HG03354 (cell line): ENCODE measurements around the gene HDAC4.

Experiments
- ATAC-seq: cut with Tn5 transposase; IDR thresholded peaks from one replicate; pipeline ENCODE4 v1.9.1; 2021; ENCODE audit warnings: mild to moderate bottlenecking; ENCODE audit not compliant: unreplicated experiment, poor library complexity, severe bottlenecking

The HDAC4 gene

DNA sequence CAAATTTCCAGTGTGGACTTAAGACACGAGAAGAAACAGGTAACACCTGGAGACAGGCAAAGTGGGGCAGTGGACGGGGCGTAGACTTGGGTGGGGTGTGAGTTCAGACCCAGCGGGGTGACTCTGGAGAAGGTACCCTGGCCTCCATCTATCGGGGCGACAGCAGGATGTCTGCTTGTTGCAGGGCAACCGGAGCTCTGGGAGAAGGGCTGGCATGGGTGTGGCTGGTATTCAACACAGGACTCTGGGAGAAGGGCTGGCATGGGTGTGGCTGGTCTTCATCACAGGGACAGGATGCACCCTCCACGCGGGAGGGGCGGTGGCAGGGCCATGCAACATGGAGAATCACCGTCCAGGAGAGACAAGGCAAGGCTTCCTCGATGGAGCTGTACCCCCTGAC is 198.5 kb downstream of the HDAC4 start:
- no peak for ATAC-seq

DNA sequence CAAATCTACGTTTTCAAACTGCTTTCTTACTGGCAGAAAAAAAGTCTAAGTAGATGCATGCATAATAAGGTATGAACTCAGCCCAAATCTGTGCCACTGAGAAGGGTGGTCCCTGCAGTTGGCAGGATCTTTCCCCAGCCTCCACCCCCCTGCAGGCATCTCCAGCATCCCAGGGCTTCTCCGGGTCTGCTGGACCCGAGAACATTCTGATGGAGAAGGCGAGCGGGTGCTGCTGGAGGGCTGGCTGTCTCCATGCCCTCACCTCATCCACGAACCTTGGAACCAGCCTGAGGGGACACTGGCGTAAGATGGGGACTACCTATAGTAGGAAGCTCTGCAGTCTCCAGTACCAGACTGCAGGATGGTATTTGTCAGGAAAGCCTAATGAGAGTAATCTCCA is 198.9 kb downstream of the HDAC4 start:
- ATAC-seq: no peak

DNA sequence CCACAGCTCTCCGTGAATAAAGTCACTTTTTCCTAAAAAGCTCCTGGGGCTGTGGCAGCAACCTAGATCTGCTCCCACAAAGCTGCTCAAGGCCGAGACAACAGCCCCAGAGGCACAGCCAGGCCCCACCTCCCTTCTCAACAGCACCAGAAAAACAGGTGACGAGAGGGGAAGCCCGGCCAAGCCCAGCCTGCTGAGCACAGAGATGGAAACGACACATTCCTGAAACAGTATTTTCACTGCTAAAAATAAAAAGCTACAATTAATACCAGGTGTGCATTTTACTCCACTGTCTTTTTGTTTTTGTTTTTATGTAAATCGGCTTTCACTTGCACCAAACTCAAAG is 199.3 kb downstream of the HDAC4 start:
- ATAC-seq: no peak

DNA sequence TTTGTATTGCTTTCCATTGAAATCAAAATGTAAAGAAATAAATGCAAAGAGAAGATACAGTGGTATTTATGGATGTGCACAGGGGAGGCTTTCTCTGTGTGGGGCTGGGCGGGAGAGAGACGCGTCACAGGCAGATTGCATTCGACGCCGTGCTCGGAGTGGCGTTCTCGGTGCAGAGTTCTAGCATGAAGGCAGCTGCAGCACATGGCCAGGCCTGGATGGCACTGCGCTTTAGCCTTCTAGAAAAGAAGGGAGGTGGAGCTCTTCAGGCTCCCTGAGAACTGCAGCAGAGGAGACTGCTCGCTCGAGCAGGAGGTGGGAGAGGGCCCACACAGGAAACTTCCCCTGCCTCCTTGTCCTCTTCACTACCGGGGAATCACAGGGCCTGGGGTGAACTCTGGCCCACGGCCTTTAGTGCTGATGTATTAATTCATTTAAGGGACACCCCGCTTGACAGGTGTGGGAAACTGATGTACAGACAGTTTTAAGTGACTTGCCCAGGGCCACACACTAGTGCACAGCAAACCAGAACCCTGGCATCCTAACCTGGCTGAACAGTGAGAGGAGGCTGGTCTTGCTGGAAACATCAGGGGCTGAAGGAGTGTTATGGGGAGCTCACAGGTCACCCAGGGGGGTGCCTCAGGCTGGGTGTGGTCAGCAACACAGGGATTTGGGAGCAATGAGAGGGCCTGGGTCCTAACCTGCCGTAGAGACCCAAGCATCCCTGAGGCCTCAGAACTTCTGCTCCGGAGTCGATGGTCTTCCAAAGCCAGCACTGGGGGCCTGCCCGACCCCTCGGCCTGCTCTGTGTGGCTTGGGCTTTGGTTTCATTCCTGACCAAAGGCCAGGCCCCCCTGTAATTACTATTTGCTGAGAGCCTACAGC is 199.9 kb downstream of the HDAC4 start:
- ATAC-seq: no peak

DNA sequence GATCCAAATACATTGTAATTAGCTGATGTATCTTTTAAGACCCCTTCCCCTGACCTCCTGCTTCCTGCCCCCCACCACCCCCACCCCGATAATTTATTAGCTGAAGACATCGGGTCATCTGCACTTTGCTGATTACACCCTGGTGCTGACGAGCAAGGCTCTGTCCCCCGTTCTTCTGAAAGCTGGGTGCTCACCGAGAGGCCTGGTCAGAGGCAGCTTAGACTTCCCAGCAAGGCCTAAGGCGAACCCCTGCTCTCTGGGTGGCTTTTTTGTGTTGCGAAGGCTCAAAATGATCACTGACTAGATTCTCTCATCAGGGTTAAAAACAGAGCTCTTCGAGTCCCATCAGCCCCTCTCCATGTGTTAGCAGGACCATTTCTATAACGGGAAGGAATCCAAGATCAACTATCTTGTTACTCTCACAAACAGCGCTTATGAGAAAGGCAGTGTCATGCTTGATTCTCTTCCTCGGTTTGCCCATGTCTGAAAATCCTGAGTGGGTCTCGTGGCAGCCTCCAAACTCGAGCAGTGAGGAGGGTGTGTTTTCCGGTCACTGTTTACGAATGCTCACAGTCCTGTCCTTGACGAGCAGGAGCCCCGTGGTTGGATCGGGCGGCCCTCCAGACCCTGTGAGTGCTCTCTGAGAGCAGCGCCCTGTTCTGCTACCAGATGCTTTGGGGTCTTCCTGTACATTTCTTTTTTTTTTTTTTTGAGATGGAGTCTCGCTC is 201.6 kb downstream of the HDAC4 start:
- no peak for ATAC-seq

DNA sequence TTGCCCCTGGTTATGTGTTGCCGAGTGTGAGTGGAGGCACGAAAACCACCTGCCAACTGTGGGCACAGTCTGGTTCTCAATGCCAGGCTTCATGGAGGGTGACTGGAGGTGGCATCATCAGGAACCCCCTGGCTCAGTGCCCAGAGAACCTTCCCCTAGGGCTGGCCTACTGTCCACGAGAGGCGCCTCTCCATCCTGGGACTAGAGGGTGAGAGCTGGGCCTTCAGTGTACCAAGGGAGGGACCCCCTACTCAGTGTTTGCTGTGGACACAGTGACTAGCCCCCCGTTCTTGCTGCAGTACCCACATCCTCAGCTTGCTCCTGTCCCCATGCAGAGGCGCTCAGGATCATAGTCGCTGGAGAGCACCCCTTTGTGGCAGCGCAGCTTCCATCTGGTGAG is 202.6 kb downstream of the HDAC4 start:
- no peak for ATAC-seq

DNA sequence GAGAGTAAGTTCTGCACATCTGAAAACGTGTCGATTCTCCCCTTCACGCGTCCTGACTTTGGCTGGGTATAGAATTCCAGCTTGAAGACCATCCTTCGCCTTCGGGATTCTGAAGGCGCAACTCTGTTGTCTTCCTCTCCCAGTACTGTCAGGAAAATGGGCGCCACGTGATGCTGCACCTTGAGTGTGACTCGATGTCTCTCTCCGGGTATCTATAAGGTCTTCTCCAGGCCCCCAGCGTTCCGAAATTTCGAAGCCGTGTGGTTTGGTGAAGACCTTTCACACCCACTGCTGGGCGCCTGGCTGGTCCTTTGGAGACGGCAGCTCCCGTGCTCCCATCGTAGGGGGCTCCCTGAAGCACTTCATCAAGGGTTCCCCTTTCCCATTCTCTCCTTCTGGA is 203.7 kb downstream of the HDAC4 start:
- ATAC-seq: no peak

DNA sequence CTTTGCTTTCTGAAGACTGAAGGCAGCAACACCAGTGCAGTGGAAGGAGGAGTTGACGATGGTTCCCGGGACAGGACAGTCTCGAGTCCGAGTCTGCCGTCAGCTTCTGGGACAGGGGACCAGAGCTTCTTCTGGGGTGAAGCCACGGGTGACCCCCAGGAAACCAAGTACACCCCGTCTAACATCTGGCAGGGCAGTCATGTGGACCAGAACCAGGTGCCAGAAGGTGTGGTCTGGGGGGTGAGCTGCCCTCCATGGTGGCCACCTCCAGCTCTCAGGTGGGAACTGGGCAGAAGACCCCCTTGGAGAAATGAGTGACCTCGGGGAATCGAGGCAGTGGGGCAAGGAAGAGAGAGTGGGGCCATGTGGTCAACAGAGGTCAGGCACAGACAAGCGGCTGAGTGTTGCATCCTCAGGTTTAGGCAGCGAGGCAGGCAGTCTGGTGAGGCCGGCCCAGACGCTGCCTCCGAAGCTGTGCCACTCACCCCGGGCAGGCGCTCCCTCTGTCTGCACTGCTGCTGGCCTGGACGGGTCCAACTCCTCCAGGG is 204.3 kb downstream of the HDAC4 start:
- no peak for ATAC-seq

DNA sequence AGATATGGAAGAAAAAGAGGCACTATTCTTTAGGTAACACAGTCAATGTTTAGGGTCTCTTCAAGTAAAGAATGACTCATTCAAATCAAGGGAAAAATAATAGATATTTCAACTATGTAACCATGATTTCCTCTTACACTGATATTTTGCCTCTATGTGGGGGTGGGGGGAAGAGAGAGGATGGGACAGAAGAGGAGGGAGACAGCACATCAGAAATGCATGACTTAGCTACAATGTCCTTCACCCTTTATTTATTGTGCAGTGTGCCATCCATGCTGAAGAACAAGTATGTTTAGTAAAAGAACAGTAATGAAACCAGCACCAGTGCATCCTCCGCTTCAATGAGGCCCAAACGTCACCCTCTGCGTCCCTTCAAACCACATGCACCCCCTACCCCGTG is 204.8 kb downstream of the HDAC4 start:
- no peak for ATAC-seq

DNA sequence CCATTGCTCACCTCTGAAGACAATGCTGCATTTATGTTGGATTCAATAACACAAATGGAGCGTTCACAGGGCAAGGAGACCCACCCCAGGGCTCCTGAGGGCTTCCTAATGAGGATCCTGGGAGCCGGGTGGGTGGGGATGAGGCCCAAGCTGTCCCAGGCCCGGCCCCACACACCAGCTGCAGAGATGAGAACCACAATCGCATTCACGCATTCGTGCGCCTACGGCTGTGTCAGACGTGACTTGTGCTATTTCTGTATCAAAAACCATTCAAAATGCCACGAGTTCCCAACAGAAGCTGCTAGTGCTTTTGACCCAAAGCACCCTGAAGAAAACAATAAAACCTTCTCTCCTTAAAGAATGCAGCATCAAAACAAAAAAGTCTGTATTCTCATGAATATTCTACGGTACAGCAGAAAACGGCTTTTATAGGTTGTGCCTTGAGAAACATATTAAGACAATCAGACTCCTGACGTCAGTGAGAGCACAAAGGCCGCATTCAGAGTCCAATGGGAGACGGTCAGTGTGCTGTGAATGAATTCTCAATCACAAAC is 205.4 kb downstream of the HDAC4 start:
- ATAC-seq: no peak

DNA sequence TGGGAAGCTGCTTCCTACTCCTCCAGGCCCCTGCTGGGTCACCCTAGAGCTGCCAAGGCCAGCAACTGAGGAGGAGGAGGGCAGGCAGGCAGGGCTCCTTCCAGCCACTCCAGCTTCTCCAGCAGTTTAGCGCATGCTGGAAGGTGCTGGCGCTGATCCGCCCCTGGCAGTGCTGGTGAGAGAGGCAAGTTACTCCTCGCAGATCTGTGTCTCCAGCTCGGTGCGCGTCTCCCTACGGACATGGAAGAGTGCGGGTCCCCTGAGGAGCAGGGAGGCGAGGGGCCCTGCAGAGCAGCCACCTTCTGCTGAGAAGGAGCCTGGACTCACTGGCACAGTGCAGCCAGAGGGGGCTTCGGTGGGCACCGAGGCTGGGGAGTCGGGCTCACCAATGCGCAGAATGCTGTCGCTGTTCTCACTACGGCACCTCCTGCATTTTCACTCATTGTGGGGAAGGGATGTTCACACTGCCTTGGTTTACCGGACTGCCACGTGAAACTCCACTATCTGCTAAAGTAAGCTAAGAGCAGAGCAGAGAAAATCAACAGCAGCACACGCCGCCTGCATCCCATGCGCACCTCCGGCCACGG is 206.0 kb downstream of the HDAC4 start:
- ATAC-seq: no peak

DNA sequence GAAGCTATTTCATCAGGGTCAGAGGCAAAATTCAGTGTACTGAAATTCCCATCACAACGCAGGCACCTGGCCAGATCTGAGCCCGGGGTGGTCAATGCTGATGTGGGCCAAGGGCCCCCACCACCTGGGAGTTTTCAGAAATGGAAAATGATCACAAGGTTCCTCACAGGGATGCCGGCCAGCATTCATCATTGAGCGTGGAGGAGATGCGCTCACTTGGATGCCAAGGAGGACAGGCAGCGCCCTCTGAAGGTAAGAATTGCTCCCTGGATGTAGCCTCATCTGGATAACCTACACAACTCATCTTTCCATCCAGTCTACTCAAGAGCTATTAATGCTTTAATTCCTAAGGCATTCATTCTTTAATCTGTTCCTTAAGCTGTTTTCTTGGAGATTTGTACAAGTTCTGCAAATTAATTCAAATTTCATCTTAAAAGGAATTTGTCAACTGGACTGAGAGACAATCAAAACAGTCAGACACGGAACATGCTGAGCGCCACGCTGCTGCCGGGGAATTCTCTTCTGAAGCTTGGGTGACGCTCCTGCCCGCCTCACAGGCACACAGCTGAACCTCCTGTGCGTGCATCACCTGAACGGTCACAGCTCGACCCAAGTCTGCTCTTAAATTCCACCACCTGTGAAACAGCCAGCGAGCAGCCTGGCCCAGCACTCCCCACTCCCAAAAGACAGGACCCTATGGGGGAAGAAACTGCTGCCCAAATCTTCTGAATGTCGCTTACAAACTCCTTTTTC is 206.7 kb downstream of the HDAC4 start:
- ATAC-seq: no peak

DNA sequence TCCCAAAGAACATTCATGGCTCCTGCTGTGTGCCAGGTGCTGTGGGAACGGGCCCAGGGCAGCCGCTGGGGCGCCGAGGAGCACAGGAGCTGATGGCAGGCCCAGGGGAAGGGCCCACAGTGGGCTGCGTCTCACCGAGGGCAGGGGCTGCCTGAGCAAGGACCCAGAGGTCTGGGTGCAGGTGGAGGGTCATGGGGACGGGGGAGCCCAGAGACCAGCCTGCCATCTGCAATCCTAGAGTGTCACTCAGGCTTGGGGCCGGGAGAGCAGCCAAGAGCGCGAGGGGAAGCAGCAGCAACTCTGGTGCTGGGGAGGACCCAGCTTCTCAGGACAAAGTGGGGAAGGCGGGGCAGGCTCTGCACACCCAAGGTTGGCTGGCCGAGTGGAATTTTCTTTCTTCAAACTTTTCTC is 207.4 kb downstream of the HDAC4 start:
- no peak for ATAC-seq

DNA sequence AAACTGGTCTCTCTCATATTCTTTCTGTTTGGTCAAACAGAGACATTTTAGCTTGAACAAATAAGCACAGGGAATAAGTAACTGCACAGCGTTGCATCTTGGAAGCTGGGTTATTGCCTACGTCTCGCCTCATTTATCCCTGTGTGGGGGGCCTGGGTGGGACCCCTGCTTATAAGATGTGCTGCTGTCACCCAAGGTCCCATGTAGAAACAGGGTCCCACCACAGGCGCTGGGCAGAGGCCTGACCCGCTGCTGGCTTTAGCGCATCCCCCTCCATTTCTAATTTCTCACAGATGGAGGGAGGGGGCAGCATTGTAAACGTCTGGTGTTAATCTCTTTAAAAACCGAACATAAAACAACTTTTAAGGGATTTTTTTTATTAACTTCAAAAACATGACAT is 207.8 kb downstream of the HDAC4 start:
- no peak for ATAC-seq

DNA sequence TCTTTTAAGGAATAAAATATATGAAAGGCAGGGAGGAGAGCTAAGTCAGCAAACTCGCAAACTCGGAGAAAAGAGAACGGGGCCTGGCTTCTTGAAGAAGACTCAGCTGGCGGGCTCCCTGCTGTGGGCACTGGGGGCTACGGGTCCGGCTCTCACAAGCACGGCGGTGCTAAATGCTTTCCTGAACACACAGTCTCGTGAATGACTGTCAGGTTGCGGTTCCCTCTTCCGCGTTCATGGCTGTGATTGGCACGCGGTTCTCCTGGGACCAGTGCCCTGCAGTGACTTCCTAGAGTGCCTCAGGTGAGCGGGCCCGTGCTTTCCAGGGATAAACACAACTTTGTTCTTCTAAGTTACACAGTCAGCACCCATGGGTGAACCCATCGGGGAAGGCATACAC is 208.4 kb downstream of the HDAC4 start:
- no peak for ATAC-seq

DNA sequence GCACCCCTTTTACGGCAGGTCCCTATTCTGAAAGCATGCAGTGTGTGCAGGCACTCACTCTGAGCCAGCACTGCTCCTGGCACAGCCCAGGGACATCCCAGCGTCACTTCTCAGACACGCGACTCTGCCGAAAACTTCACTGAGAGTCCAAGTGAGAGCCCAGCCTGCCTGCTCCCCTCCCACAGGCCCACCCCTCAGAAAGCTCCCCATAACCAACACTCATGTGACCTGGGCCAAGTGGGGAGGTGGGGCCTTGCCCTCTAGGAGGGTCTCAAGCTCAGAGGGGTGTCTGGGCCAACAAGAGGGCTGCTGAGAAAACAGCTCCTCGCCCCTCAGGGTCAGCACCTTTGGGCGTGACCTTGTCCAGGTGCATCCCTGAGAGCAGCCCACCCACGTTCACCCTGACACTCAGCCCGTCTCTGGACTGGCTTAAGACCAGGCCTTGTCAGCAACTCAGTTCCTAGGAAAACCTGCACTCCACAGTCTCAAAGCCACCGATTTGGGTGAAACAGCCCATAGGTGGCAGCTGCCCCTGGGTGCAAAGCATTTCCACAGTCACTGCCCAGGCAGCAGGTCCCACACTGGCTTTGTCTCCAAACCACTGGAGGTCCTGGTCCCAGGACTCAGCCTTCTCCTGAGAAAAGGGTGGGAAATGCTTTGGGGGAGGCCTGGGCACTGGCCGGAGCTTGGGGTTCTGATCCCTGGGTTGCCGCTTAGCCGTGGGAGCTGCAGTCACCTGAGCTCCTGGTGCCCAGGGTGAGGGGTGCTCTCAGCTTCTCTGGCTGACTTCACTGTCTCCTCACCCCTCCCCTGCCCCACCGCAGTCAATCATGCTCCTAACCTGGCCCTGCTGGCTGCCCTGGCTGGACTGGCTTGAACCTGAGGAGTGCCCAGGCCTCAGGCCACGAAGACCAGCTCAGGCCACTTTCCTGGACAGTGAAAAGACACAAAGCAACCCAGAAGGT is 209.6 kb downstream of the HDAC4 start:
- no peak for ATAC-seq

DNA sequence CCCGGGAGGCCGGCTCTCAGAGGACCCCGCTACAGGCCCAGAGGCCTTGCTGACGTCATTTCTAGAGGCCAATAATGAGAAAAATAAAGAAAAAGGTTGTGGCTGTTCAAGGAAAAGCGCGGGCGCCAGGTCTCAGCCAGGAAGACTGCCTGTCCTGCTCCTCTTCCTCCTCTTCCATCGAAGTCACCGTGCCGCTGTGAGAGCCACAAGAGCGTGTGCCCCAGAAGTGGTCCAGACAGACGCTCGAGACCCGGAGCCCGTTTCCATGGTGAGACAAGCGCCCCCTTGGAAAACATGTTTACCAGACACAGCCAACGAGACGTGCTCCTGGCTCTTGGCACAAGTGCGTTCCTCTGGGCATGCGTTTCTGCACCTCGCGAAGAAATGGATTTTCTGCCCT is 210.5 kb downstream of the HDAC4 start:
- no peak for ATAC-seq

DNA sequence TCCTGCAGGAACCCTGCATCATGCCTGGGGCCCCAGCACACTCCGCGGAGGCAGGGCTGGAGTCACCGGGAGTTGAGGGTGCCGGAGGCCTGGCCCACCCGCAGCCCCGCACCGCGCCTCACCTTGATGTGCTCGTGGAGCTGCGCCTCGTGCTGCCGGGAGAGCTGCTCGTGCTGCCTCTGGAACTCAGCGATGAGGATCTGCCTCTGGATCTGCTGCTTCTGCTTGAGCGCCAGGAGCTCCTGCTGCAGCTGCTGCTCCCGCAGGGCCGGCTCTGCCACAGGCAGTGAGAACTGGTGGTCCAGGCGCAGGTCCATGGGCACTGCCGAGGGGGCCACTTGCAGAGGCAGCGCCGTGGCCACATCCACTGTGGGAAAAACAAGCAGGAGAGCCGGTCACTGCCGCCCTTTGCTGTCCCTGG is 211.1 kb downstream of the HDAC4 start:
- ATAC-seq: no peak

DNA sequence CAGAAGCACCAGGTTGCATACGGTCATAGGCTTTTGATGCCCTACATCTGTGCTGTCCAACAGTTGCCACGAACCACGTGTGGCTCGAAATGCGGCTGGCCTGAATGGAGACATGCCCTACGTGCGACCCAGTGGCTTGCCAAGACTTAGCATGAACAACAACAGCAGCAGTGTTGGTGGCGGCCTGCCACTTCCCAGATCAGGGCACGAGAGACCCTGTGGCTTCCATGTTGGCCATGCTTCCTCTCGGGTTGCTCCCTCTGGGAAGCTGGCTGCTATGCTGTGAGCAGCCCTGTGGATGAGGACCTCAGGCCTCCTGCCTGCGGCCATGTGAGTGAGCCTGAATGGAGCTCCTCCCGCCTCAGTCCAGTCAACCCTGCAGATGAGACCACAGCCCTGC is 212.3 kb downstream of the HDAC4 start:
- no peak for ATAC-seq
